HCT116 (cell line): ENCODE data around the gene RSRC1. TPM values are rescaled to one million over a fixed set of nuclear protein-coding genes. Genes with fewer than 3 reads are reported as not detected.

ENCODE experiments used
- ATAC-seq: fragments of 200-7000 bp; cut with Tn5 transposase; 2 replicates; pipeline ENCODE4 v1.9.1; 2020; ENCODE audit warnings: mild to moderate bottlenecking, moderate library complexity
- BruUV-seq: library from RNA; stranded (reverse); fragments of 400-500 nt; replicated peaks from 2 replicates; lab custom pipeline; 2021; lab: Mats Ljungman, UMichigan
- CTCF ChIA-PET: fragments of 300-600 bp; sonication (Branson Sonifier 250); formaldehyde crosslinking; loops from one replicate; lab custom pipeline; 2021; ENCODE audit warnings: antibody characterized with exemption; lab: Charles Lee
- POLR2A ChIA-PET: fragments of 300-600, 350-600 bp; sonication (Branson Sonifier 250); formaldehyde crosslinking; loops from one replicate; lab custom pipeline; 2021; ENCODE audit warnings: antibody characterized with exemption; lab: Charles Lee
- RAD21 ChIA-PET, 2 experiments: fragments of 300-600 bp; sonication (Branson Sonifier 250); formaldehyde crosslinking; loops; one replicate each; lab custom pipeline; 2023; ENCODE audit warnings: low total read pairs in 2 of 2; ENCODE audit not compliant: uncharacterized antibody in 2 of 2, unreplicated experiment in 2 of 2, low non-redundant PET in 1 of 2; lab: Charles Lee
- DNase-seq: peaks from one replicate; pipeline ENCODE4 v3.0.0-alpha.2; 2010; ENCODE audit warnings: low read depth, low spot score
- H2AFZ ChIP-seq: fragments of 200-600 bp; shearing (Covaris generic), sonication (generic); 2 replicates; pipeline ENCODE4 v1.6.1; 2017; ENCODE audit warnings: low read depth, mixed run types, mixed read lengths, antibody characterized with exemption, low read length; ENCODE audit not compliant: poor library complexity, severe bottlenecking
- H3K27ac ChIP-seq: 2 replicates; pipeline ENCODE4 v1.5.1; 2012; ENCODE audit warnings: low read depth, low read length
- H3K27me3 ChIP-seq: fragments of 200-600 bp; sonication (generic); 2 replicates; pipeline ENCODE4 v1.6.1; 2016; ENCODE audit warnings: mixed run types, low read length, mixed read lengths; ENCODE audit not compliant: insufficient read depth
- H3K36me3 ChIP-seq, 2 experiments: fragments of 200-500 bp in 1 of 2; fragments of 200-600 bp in 1 of 2; sonication (Bioruptor generic) in 1 of 2; sonication (generic) in 1 of 2; 2 replicates each; pipeline versions ENCODE4 v1.5.1 to v1.6.1; 2014 to 2016; ENCODE audit warnings: low read length in 2 of 2, inconsistent platforms in 1 of 2, mixed read lengths in 1 of 2, mixed run types in 1 of 2; ENCODE audit not compliant: insufficient read depth in 2 of 2, control insufficient read depth in 1 of 2
- H3K4me1 ChIP-seq, 2 experiments: fragments of 200-600 bp in 1 of 2; sonication (generic) in 1 of 2; 2 replicates each; pipeline versions ENCODE4 v1.5.1 to v1.6.1; 2012 to 2017; ENCODE audit warnings: low read length in 2 of 2, inconsistent platforms in 1 of 2, mild to moderate bottlenecking in 1 of 2, mixed read lengths in 1 of 2, mixed run types in 1 of 2, moderate library complexity in 1 of 2; ENCODE audit not compliant: insufficient read depth in 2 of 2, control insufficient read depth in 1 of 2
- H3K4me2 ChIP-seq: fragments of 200-600 bp; sonication (generic); 2 replicates; pipeline ENCODE4 v1.6.1; 2017; ENCODE audit warnings: mixed run types, low read length, mixed read lengths
- H3K4me3 ChIP-seq, 2 experiments: fragments of 200-600 bp in 1 of 2; sonication (generic) in 1 of 2; replicated peaks in 1 of 2; 2 replicates each; pipeline ENCODE4 v1.5.1; 2011 to 2016; ENCODE audit warnings: low read length in 2 of 2, control low read depth in 1 of 2, low read depth in 1 of 2, mild to moderate bottlenecking in 1 of 2, mixed read lengths in 1 of 2, mixed run types in 1 of 2
- H3K79me2 ChIP-seq: fragments of 200-600 bp; sonication (generic); 2 replicates; pipeline ENCODE4 v1.6.1; 2017; ENCODE audit warnings: mild to moderate bottlenecking, mixed run types, low read length, moderate library complexity, mixed read lengths; ENCODE audit not compliant: insufficient read depth
- H3K9ac ChIP-seq: fragments of 200-600 bp; sonication (generic); 2 replicates; pipeline ENCODE4 v1.6.1; 2016; ENCODE audit warnings: low read length, mixed read lengths
- H3K9me2 ChIP-seq: fragments of 200-600 bp; sonication (generic), shearing (Covaris generic); 2 replicates; pipeline ENCODE4 v1.6.1; 2017; ENCODE audit warnings: mixed run types, mild to moderate bottlenecking, moderate library complexity; ENCODE audit not compliant: insufficient read depth
- H3K9me3 ChIP-seq, 2 experiments: fragments of 200-500 bp in 1 of 2; fragments of 200-600 bp in 1 of 2; sonication (Bioruptor generic) in 1 of 2; sonication (generic) in 1 of 2; 2 replicates each; pipeline ENCODE4 v1.6.1; 2014 to 2017; ENCODE audit warnings: low read length in 2 of 2, mixed read lengths in 2 of 2, inconsistent platforms in 1 of 2, low read depth in 1 of 2, mild to moderate bottlenecking in 1 of 2, mixed run types in 1 of 2, moderate library complexity in 1 of 2; ENCODE audit not compliant: control insufficient read depth in 1 of 2, insufficient read depth in 1 of 2
- H4K20me1 ChIP-seq: fragments of 200-600 bp; sonication (generic), shearing (Covaris generic); 2 replicates; pipeline ENCODE4 v1.6.1; 2017; ENCODE audit warnings: mixed run types, mild to moderate bottlenecking, moderate library complexity; ENCODE audit not compliant: insufficient read depth
- CEBPB ChIP-seq: IDR thresholded peaks from 2 replicates; pipeline ENCODE4 v1.6.1; 2012; ENCODE audit warnings: low read depth
- EGR1 ChIP-seq: IDR thresholded peaks from 2 replicates; pipeline ENCODE4 v1.6.1; 2012; ENCODE audit warnings: low read depth
- EZH2 ChIP-seq: fragments of 200-600 bp; sonication (generic); IDR thresholded peaks from 2 replicates; pipeline ENCODE4 v1.6.1; 2017; ENCODE audit warnings: antibody characterized with exemption, mixed run types
- EZH2phosphoT487 ChIP-seq: fragments of 200-600 bp; IDR thresholded peaks from 2 replicates; pipeline ENCODE4 v1.6.1; 2018; ENCODE audit warnings: antibody characterized with exemption, borderline replicate concordance
- FOSL1 ChIP-seq: IDR thresholded peaks from 2 replicates; pipeline ENCODE4 v1.6.1; 2012; ENCODE audit warnings: low read depth
- JUND ChIP-seq: IDR thresholded peaks from 2 replicates; pipeline ENCODE4 v1.6.1; 2012
- POLR2A ChIP-seq: IDR thresholded peaks from 2 replicates; pipeline ENCODE4 v1.7.0; 2011; ENCODE audit warnings: borderline replicate concordance; ENCODE audit not compliant: insufficient read depth, insufficient read length; ENCODE audit errors: extremely low read depth
- POLR2AphosphoS5 ChIP-seq: IDR thresholded peaks from 2 replicates; pipeline ENCODE4 v1.6.1; 2011; ENCODE audit warnings: mild to moderate bottlenecking, low read depth, low read length, moderate library complexity
- RAD21 ChIP-seq: IDR thresholded peaks from 2 replicates; pipeline ENCODE4 v1.6.1; 2012; ENCODE audit warnings: low read depth, mild to moderate bottlenecking
- SIN3A ChIP-seq: IDR thresholded peaks from 2 replicates; pipeline ENCODE4 v1.6.1; 2012; ENCODE audit warnings: low read depth
- SP1 ChIP-seq: IDR thresholded peaks from 2 replicates; pipeline ENCODE4 v1.6.1; 2012; ENCODE audit warnings: low read depth
- SRF ChIP-seq: IDR thresholded peaks from 2 replicates; pipeline ENCODE4 v1.6.1; 2012; ENCODE audit warnings: low read depth
- YY1 ChIP-seq: IDR thresholded peaks from 2 replicates; pipeline ENCODE4 v1.6.1; 2011; ENCODE audit warnings: low read length, low read depth, moderate library complexity, mild to moderate bottlenecking; ENCODE audit not compliant: insufficient replicate concordance; ENCODE audit errors: extremely low read depth
- ZFX ChIP-seq: fragments of 450-650 bp; IDR thresholded peaks from 2 replicates; pipeline ENCODE4 v1.6.1; 2017
- intact Hi-C: fragments of 100-400 bp; cut with micrococcal nuclease; formaldehyde crosslinking; loops from 2 replicates; pipeline ENCODE4 v1.10.0; 2022
- total RNA-seq: library from RNA; stranded (reverse); gene quantifications from one replicate; pipeline ENCODE4 v1.2.1, GENCODE V29; 2021; ENCODE audit not compliant: unreplicated experiment
- TF ChIP-seq, protein P1 (sequence below), 3 experiments: fragments of 200-600 bp in 1 of 3; sonication (generic) in 1 of 3; IDR thresholded peaks in 2 of 3; conservative IDR thresholded peaks in 1 of 3; 2 replicates each; pipeline ENCODE4 v1.5.1; 2012 to 2017; ENCODE audit warnings: low read depth in 2 of 3, low read length in 2 of 3, antibody characterized with exemption in 1 of 3, borderline replicate concordance in 1 of 3, control low read depth in 1 of 3, mild to moderate bottlenecking in 1 of 3, mixed read lengths in 1 of 3, mixed run types in 1 of 3, moderate library complexity in 1 of 3; ENCODE audit not compliant: insufficient read depth in 1 of 3
- TF ChIP-seq, protein P2 (sequence below): IDR thresholded peaks from 2 replicates; pipeline ENCODE4 v1.6.1; 2012
- TF ChIP-seq, protein P3 (sequence below): IDR thresholded peaks from 2 replicates; pipeline ENCODE4 v1.6.1; 2011; ENCODE audit warnings: mild to moderate bottlenecking, low read length, moderate library complexity; ENCODE audit not compliant: insufficient replicate concordance; ENCODE audit errors: extremely low read depth
- TF ChIP-seq, protein P4 (sequence below): IDR thresholded peaks from 2 replicates; pipeline ENCODE4 v1.6.1; 2012; ENCODE audit warnings: low read depth
- TF ChIP-seq, protein P5 (sequence below): IDR thresholded peaks from 2 replicates; pipeline ENCODE4 v1.6.1; 2012

RSRC1 gene
- total RNA-seq, 1 experiment from 2014 or later = 37.1 TPM

DNA sequence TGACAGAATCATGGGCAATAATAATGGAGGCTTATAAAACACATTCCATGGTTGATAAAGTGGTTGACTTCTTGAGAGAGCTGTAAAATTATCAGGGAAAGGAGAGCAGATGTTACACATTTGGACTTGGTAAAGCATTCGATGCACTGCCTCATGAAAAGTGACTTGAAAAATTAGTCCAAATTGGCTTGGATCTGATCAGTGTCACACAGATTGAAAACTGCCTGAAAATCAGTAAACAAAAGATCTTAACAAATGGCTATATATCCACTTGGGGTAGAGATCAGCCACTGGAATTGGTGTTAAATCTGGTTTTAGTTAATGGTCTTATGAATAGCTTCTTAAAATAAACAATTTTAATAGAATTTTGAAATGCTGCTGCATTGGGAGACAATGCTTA is 24.0 kb upstream of the RSRC1 start (continued):
- TF ChIP-seq, protein P1, sequence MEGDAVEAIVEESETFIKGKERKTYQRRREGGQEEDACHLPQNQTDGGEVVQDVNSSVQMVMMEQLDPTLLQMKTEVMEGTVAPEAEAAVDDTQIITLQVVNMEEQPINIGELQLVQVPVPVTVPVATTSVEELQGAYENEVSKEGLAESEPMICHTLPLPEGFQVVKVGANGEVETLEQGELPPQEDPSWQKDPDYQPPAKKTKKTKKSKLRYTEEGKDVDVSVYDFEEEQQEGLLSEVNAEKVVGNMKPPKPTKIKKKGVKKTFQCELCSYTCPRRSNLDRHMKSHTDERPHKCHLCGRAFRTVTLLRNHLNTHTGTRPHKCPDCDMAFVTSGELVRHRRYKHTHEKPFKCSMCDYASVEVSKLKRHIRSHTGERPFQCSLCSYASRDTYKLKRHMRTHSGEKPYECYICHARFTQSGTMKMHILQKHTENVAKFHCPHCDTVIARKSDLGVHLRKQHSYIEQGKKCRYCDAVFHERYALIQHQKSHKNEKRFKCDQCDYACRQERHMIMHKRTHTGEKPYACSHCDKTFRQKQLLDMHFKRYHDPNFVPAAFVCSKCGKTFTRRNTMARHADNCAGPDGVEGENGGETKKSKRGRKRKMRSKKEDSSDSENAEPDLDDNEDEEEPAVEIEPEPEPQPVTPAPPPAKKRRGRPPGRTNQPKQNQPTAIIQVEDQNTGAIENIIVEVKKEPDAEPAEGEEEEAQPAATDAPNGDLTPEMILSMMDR (IDR thresholded peaks at IDR 0.05 in 2 of 3, conservative IDR thresholded peaks at IDR 0.05 in 1 of 3; ENCODE audit: borderline replicate concordance in 1 of 3, insufficient read depth in 1 of 3, low read depth in 2 of 3, low read length in 2 of 3) = no peak
- TF ChIP-seq, protein P2, sequence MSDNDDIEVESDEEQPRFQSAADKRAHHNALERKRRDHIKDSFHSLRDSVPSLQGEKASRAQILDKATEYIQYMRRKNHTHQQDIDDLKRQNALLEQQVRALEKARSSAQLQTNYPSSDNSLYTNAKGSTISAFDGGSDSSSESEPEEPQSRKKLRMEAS = no peak
- TF ChIP-seq SIN3A = no peak

DNA sequence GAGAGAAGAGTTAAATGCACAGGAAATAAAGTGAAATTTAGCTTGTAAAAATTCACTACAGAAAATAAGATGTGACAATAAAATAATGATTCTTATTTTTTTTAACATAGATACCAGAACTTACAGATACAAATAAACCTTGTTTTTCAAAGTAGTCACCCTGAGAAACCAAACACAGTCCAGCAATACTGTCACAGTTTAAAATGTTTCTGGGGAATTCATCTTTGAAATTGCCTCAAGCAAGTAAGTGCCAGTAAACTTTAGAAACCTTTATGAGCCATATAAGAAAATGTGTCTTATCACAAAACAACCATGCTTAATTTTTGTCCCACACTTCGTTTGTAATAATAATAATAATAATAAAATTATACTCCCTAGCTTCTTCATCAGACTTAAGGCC is 23.5 kb upstream of the RSRC1 start:
- Histone ChIP-seq H3K27me3 (no peaks in the 10 kb centered on the region), H3K36me3 (no peaks in the 10 kb centered on the region), H3K9me3 (no peaks in the 10 kb centered on the region), H3K9ac (no peak overlapping the region), H3K79me2 (no peaks in the 10 kb centered on the region), H3K9me2 (no peaks in the 10 kb centered on the region), H4K20me1 (no peaks in the 10 kb centered on the region), H3K27ac (no peak overlapping the region), H3K4me2 (no peak overlapping the region), H2AFZ (no peak overlapping the region), H3K4me3 (no peak overlapping the region), H3K4me1 (no peaks in the 10 kb centered on the region)
- ChIA-PET POLR2A (no interaction called here), CTCF (no interaction called here), RAD21 (no interaction called here)
- ATAC-seq (no peak), DNase-seq (no peak)
- no peak for TF ChIP-seq EZH2phosphoT487
- TF ChIP-seq YY1 = no peak
- TF ChIP-seq, protein P3, sequence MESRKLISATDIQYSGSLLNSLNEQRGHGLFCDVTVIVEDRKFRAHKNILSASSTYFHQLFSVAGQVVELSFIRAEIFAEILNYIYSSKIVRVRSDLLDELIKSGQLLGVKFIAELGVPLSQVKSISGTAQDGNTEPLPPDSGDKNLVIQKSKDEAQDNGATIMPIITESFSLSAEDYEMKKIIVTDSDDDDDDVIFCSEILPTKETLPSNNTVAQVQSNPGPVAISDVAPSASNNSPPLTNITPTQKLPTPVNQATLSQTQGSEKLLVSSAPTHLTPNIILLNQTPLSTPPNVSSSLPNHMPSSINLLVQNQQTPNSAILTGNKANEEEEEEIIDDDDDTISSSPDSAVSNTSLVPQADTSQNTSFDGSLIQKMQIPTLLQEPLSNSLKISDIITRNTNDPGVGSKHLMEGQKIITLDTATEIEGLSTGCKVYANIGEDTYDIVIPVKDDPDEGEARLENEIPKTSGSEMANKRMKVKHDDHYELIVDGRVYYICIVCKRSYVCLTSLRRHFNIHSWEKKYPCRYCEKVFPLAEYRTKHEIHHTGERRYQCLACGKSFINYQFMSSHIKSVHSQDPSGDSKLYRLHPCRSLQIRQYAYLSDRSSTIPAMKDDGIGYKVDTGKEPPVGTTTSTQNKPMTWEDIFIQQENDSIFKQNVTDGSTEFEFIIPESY = no peak
- TF ChIP-seq JUND = no peak
- TF ChIP-seq SIN3A = no peak
- no peak for TF ChIP-seq ZFX
- TF ChIP-seq, protein P2 = no peak
- TF ChIP-seq POLR2AphosphoS5 = no peak
- TF ChIP-seq FOSL1 = no peak
- TF ChIP-seq EZH2 = no peak
- TF ChIP-seq EGR1 = no peak
- no peak for TF ChIP-seq SRF
- TF ChIP-seq CEBPB = no peak
- TF ChIP-seq SP1 = no peak
- TF ChIP-seq POLR2A = no peak
- TF ChIP-seq RAD21 = no peak
- TF ChIP-seq, protein P4, sequence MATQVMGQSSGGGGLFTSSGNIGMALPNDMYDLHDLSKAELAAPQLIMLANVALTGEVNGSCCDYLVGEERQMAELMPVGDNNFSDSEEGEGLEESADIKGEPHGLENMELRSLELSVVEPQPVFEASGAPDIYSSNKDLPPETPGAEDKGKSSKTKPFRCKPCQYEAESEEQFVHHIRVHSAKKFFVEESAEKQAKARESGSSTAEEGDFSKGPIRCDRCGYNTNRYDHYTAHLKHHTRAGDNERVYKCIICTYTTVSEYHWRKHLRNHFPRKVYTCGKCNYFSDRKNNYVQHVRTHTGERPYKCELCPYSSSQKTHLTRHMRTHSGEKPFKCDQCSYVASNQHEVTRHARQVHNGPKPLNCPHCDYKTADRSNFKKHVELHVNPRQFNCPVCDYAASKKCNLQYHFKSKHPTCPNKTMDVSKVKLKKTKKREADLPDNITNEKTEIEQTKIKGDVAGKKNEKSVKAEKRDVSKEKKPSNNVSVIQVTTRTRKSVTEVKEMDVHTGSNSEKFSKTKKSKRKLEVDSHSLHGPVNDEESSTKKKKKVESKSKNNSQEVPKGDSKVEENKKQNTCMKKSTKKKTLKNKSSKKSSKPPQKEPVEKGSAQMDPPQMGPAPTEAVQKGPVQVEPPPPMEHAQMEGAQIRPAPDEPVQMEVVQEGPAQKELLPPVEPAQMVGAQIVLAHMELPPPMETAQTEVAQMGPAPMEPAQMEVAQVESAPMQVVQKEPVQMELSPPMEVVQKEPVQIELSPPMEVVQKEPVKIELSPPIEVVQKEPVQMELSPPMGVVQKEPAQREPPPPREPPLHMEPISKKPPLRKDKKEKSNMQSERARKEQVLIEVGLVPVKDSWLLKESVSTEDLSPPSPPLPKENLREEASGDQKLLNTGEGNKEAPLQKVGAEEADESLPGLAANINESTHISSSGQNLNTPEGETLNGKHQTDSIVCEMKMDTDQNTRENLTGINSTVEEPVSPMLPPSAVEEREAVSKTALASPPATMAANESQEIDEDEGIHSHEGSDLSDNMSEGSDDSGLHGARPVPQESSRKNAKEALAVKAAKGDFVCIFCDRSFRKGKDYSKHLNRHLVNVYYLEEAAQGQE = no peak
- TF ChIP-seq, protein P5, sequence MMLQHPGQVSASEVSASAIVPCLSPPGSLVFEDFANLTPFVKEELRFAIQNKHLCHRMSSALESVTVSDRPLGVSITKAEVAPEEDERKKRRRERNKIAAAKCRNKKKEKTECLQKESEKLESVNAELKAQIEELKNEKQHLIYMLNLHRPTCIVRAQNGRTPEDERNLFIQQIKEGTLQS = no peak
- no TSS peak for BruUV-seq
- intact Hi-C loops = no loop called here
